SK-N-SH (cell line): ENCODE results near the gene PAF1.

ENCODE experiments used
- EP300 ChIP-seq, 2 experiments: IDR thresholded peaks; 2 replicates each; pipeline versions ENCODE4 v1.4.0 to v1.6.1; 2012; ENCODE audit warnings: borderline replicate concordance in 1 of 2, low read depth in 1 of 2, low read length in 1 of 2
- EZH2phosphoT487 ChIP-seq: fragments of 200-600 bp; sonication (generic); IDR thresholded peaks from 2 replicates; pipeline ENCODE4 v1.6.1; 2017; ENCODE audit warnings: low read depth, mixed run types, mild to moderate bottlenecking, antibody characterized with exemption, moderate library complexity, borderline replicate concordance
- GABPA ChIP-seq: IDR thresholded peaks from 2 replicates; pipeline ENCODE4 v1.4.0; 2012; ENCODE audit warnings: low read depth, mild to moderate bottlenecking
- NFIC ChIP-seq: IDR thresholded peaks from 2 replicates; pipeline ENCODE4 v1.4.0; 2012; ENCODE audit warnings: borderline replicate concordance
- NRF1 ChIP-seq: IDR thresholded peaks from 2 replicates; pipeline ENCODE4 v1.6.1; 2012; ENCODE audit warnings: low read depth, mild to moderate bottlenecking, low read length
- RAD21 ChIP-seq: IDR thresholded peaks from 2 replicates; pipeline ENCODE4 v1.6.1; 2012; ENCODE audit warnings: mild to moderate bottlenecking, low read length
- TAF1 ChIP-seq: IDR thresholded peaks from 2 replicates; pipeline ENCODE4 v1.6.1; 2012; ENCODE audit warnings: low read depth, mild to moderate bottlenecking, low read length, moderate library complexity, borderline replicate concordance
- TEAD4 ChIP-seq: IDR thresholded peaks from 2 replicates; pipeline ENCODE4 v1.4.0; 2012; ENCODE audit warnings: mild to moderate bottlenecking, borderline replicate concordance; ENCODE audit not compliant: insufficient read depth
- YY1 ChIP-seq: IDR thresholded peaks from 2 replicates; pipeline ENCODE4 v1.4.0; 2012; ENCODE audit warnings: low read depth, mild to moderate bottlenecking
- TF ChIP-seq, protein P1 (sequence below): fragments of 200-600 bp; sonication (generic); IDR thresholded peaks from 2 replicates; pipeline ENCODE4 v1.6.1; 2017; ENCODE audit warnings: antibody characterized with exemption, mild to moderate bottlenecking, moderate library complexity
- TF ChIP-seq, protein P2 (sequence below): fragments of 150-350 bp; IDR thresholded peaks from 2 replicates; pipeline ENCODE4 v1.6.1; 2017; ENCODE audit warnings: antibody characterized with exemption, low read length, low read depth, borderline replicate concordance

DNA sequence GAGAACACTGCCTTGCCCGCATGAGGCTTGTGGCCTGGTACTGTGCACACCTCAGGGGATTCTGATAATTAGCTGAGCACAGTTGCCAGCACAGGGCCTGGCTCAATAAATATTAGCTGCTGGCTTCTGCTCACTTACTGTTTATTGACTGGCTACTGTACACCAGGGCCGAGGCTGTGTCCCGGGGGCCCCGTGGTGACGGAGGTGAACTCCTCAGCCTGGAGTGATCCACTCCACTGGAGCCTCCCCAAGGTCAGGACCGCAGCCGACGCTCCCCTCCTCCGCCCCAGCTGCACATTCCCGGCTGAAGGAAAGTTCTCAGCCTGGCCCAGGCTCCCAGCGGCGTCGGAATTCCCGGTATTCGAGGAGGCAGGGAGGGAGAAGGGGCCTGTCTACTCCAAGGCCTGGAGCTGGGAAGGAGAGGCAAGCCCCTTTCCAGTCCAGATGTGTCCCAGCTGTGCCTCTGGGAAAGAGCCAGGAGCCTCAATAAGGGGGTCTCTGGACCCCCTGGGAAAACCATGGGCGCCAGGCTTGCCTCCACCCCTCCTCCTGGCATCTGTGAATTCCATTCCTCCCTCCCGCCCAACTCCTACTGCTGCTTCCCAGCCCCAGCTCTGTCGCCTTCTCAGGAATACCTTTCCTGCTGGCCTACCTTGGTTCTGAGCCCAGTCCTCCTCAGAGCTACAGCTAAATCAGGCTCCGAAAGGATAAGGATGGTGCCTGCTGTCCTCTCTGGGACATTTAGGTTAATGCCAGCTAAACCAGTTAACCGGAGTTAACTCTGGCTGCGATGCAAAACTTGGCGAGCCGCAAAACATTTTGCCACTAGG lies 37.6 kb upstream of the PAF1 start:
- TF ChIP-seq, protein P1, sequence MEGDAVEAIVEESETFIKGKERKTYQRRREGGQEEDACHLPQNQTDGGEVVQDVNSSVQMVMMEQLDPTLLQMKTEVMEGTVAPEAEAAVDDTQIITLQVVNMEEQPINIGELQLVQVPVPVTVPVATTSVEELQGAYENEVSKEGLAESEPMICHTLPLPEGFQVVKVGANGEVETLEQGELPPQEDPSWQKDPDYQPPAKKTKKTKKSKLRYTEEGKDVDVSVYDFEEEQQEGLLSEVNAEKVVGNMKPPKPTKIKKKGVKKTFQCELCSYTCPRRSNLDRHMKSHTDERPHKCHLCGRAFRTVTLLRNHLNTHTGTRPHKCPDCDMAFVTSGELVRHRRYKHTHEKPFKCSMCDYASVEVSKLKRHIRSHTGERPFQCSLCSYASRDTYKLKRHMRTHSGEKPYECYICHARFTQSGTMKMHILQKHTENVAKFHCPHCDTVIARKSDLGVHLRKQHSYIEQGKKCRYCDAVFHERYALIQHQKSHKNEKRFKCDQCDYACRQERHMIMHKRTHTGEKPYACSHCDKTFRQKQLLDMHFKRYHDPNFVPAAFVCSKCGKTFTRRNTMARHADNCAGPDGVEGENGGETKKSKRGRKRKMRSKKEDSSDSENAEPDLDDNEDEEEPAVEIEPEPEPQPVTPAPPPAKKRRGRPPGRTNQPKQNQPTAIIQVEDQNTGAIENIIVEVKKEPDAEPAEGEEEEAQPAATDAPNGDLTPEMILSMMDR, result no peak
- TF ChIP-seq YY1, result no peak
- TF ChIP-seq, protein P2, sequence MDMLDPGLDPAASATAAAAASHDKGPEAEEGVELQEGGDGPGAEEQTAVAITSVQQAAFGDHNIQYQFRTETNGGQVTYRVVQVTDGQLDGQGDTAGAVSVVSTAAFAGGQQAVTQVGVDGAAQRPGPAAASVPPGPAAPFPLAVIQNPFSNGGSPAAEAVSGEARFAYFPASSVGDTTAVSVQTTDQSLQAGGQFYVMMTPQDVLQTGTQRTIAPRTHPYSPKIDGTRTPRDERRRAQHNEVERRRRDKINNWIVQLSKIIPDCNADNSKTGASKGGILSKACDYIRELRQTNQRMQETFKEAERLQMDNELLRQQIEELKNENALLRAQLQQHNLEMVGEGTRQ, result no peak
- no peak for TF ChIP-seq GABPA
- no peak for TF ChIP-seq EP300 (IDR thresholded peaks at IDR 0.05; ENCODE audit: borderline replicate concordance in 1 of 2, low read depth in 1 of 2, low read length in 1 of 2)
- TF ChIP-seq NFIC, result no peak
- TF ChIP-seq TAF1, result no peak
- TF ChIP-seq RAD21, result no peak
- TF ChIP-seq NRF1, result no peak
- TF ChIP-seq TEAD4, result peak; percentile 77
- no peak for TF ChIP-seq EZH2phosphoT487
